ENCODE data around the gene BACE2.

DNA sequence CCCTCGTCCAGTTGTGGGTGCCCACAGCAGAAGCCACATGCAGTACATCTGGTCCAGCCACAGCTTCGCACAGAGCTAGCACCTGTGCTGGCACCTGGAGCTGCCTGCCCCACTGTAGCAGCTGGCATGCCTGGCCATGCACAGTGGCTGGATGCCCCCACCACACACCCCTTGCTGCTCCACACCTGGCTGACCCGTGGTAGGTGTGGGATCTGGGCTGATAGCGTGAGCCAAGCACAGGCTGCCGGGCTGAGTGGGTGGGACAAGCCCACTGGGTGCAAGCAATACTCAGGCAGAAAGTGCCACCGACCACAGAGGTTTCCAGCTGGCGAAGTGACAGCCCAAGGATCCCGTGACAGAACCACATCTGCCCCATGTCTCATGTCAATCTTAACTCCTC lies 30.6 kb upstream of the BACE2 start:
- no peak for TF ChIP-seq TARDBP (IDR thresholded peaks at IDR 0.05)
- no peak for TF ChIP-seq CTBP1 (IDR thresholded peaks at IDR 0.05; ENCODE audit: borderline replicate concordance)
- no peak for TF ChIP-seq SP1 (IDR thresholded peaks at IDR 0.05)
